OCI-LY7 (cell line): ENCODE results near the gene PDYN. TPM values are rescaled to one million over a fixed set of nuclear protein-coding genes. Genes with fewer than 3 reads are reported as not detected.

Experiments used
- BruUV-seq: library from RNA; stranded (reverse); fragments of 400-500 nt; replicated peaks from 2 replicates; lab custom pipeline; 2021; lab: Mats Ljungman, UMichigan
- CTCF ChIA-PET: fragments of 300-600 bp; sonication (Branson Sonifier 250); formaldehyde crosslinking; loops from one replicate; lab custom pipeline; 2022; ENCODE audit warnings: antibody characterized with exemption; ENCODE audit not compliant: unreplicated experiment; lab: Charles Lee
- POLR2A ChIA-PET: fragments of 300-600 bp; sonication (Branson Sonifier 250); formaldehyde crosslinking; loops from one replicate; lab custom pipeline; 2022; ENCODE audit warnings: antibody characterized with exemption; lab: Charles Lee
- DNase-seq: peaks from one replicate; pipeline ENCODE4 v3.0.0-alpha.2; 2015; ENCODE audit warnings: low spot score
- H2AFZ ChIP-seq: fragments of 200-600 bp; sonication (generic), shearing (Covaris generic); 2 replicates; pipeline ENCODE4 v1.6.1; 2014; ENCODE audit warnings: mild to moderate bottlenecking, antibody characterized with exemption, low read length, moderate library complexity
- H3K27ac ChIP-seq: fragments of 200-600 bp; sonication (generic); 2 replicates; pipeline ENCODE4 v1.5.1; 2014; ENCODE audit warnings: mixed run types, low read depth, mild to moderate bottlenecking, moderate library complexity, low read length, inconsistent platforms; ENCODE audit not compliant: poor library complexity, severe bottlenecking
- H3K36me3 ChIP-seq: fragments of 200-600 bp; sonication (generic); 2 replicates; pipeline ENCODE4 v1.6.1; 2014; ENCODE audit warnings: mild to moderate bottlenecking, antibody characterized with exemption, low read length, moderate library complexity, mixed read lengths; ENCODE audit not compliant: insufficient read depth
- H3K4me1 ChIP-seq: fragments of 200-600 bp; sonication (generic); 2 replicates; pipeline ENCODE4 v1.5.1; 2014; ENCODE audit warnings: mild to moderate bottlenecking, low read length; ENCODE audit not compliant: insufficient read depth, poor library complexity, severe bottlenecking
- H3K4me2 ChIP-seq: fragments of 200-600 bp; sonication (generic); 2 replicates; pipeline ENCODE4 v1.6.1; 2014; ENCODE audit warnings: mild to moderate bottlenecking, low read length
- H3K4me3 ChIP-seq: fragments of 200-600 bp; sonication (generic); 2 replicates; pipeline ENCODE4 v1.5.1; 2014; ENCODE audit warnings: mild to moderate bottlenecking, low read depth, low read length; ENCODE audit not compliant: poor library complexity, severe bottlenecking
- H3K79me2 ChIP-seq: fragments of 200-600 bp; sonication (generic); 2 replicates; pipeline ENCODE4 v1.6.1; 2016; ENCODE audit warnings: low read depth, mild to moderate bottlenecking, low read length, moderate library complexity, mixed read lengths; ENCODE audit not compliant: insufficient read depth
- H3K9me2 ChIP-seq: fragments of 200-600 bp; sonication (generic); 2 replicates; pipeline ENCODE4 v1.6.1; 2016; ENCODE audit warnings: mild to moderate bottlenecking, low read length, mixed read lengths; ENCODE audit not compliant: insufficient read depth
- H3K9me3 ChIP-seq: fragments of 200-600 bp; sonication (generic); 2 replicates; pipeline ENCODE4 v1.6.1; 2014; ENCODE audit warnings: mild to moderate bottlenecking, mixed run types, low read length, mixed read lengths
- H4K20me1 ChIP-seq: fragments of 200-600 bp; sonication (generic); 2 replicates; pipeline ENCODE4 v1.6.1; 2014; ENCODE audit warnings: mild to moderate bottlenecking, antibody characterized with exemption, low read length, moderate library complexity, mixed read lengths; ENCODE audit not compliant: insufficient read depth
- CTCF ChIP-seq: fragments of 200-600 bp; sonication (generic); conservative IDR thresholded peaks from 2 replicates; pipeline ENCODE4 v1.5.1; 2014; ENCODE audit warnings: mild to moderate bottlenecking, antibody characterized with exemption, low read length, moderate library complexity, mixed read lengths
- EZH2phosphoT487 ChIP-seq: fragments of 200-600 bp; sonication (generic); IDR thresholded peaks from 2 replicates; pipeline ENCODE4 v1.6.1; 2018; ENCODE audit warnings: low read depth, borderline replicate concordance, mild to moderate bottlenecking, mixed run types, antibody characterized with exemption, low read length, moderate library complexity, mixed read lengths
- intact Hi-C: fragments of 100-400 bp; cut with micrococcal nuclease; formaldehyde crosslinking; loops from one replicate; pipeline ENCODE4 v1.10.0; 2022; ENCODE audit not compliant: unreplicated experiment
- total RNA-seq, 2 experiments: library from RNA; depleted of rRNA in 1 of 2; stranded (reverse); fragments of >200 nt in 1 of 2; shearing (Covaris generic) in 1 of 2; gene quantifications; 2 replicates each; pipeline ENCODE4 v1.2.3, GENCODE V29; 2014 to 2022

PDYN gene
- total RNA-seq, 2 experiments from 2014 or later: not detected

- Histone ChIP-seq H3K9me2 (no peaks in the 10 kb centered on the region), H3K4me2 (no peak overlapping the region), H2AFZ (no peak overlapping the region), H3K4me1 (no peaks in the 10 kb centered on the region), H3K36me3 (no peaks in the 10 kb centered on the region), H3K27ac (no peak overlapping the region), H3K4me3 (no peak overlapping the region), H4K20me1 (no peaks in the 10 kb centered on the region), H3K9me3 (no peaks in the 10 kb centered on the region), H3K79me2 (no peaks in the 10 kb centered on the region)
- intact Hi-C loops: no loop called here
- ChIA-PET POLR2A (no interaction called here), CTCF (interaction anchor here (0.8 kb wide), 1 partner anchor 225 kb away, joined by 3 read pairs; no protein-coding TSS in a partner anchor)
- no peak for DNase-seq
- BruUV-seq: no TSS peak
- TF ChIP-seq EZH2phosphoT487 (no peak), CTCF (no peak)
Observed at GRCh38 chr20:2002365-2002764, 8.5 kb upstream of the PDYN start.

- POLR2A ChIA-PET: no interaction called here
- Histone ChIP-seq H3K27ac (no peak overlapping the region), H3K9me3 (no peaks in the 10 kb centered on the region), H3K36me3 (no peaks in the 10 kb centered on the region), H3K4me3 (no peak overlapping the region), H4K20me1 (no peaks in the 10 kb centered on the region), H3K4me2 (no peak overlapping the region), H3K79me2 (no peaks in the 10 kb centered on the region), H3K9me2 (no peaks in the 10 kb centered on the region), H3K4me1 (no peaks in the 10 kb centered on the region), H2AFZ (no peak overlapping the region)
- BruUV-seq: no TSS peak
- DNase-seq: no peak
- TF ChIP-seq CTCF: no peak
- no peak for TF ChIP-seq EZH2phosphoT487
- intact Hi-C loops: no loop called here
- CTCF ChIA-PET: no interaction called here
Observed at GRCh38 chr20:2001119-2001518, 7.3 kb upstream of the PDYN start.

- no peak overlapping the region for H2AFZ ChIP-seq
- no peaks in the 10 kb centered on the region for H4K20me1 ChIP-seq
- H3K36me3 ChIP-seq: no peaks in the 10 kb centered on the region
- H3K4me1 ChIP-seq: no peaks in the 10 kb centered on the region
- DNase-seq: no peak
- BruUV-seq: no TSS peak
- H3K4me2 ChIP-seq: no peak overlapping the region
- intact Hi-C loops: no loop called here
- no peak overlapping the region for H3K27ac ChIP-seq
- CTCF ChIA-PET: no interaction called here
- no peaks in the 10 kb centered on the region for H3K9me3 ChIP-seq
- POLR2A ChIA-PET: no interaction called here
- TF ChIP-seq CTCF (no peak), EZH2phosphoT487 (no peak)
- H3K79me2 ChIP-seq: no peaks in the 10 kb centered on the region
- H3K4me3 ChIP-seq: no peak overlapping the region
- H3K9me2 ChIP-seq: no peaks in the 10 kb centered on the region
Observed at GRCh38 chr20:2000285-2000684, 6.4 kb upstream of the PDYN start.
